Prostate gland (tissue), 2 donors: ENCODE measurements around the gene REXO4.

Source experiments
- CTCF ChIP-seq, 4 experiments: fragments of 200-600 bp in 2 of 4; fragments of 450-650 bp in 2 of 4; sonication (generic) in 2 of 4; IDR thresholded peaks; 1 replicate in 3 of 4; 2 replicates in 1 of 4; pipeline ENCODE4 v1.5.1; 2016 to 2019; ENCODE audit warnings: antibody characterized with exemption in 4 of 4, mild to moderate bottlenecking in 2 of 4, moderate library complexity in 2 of 4
- POLR2A ChIP-seq: fragments of 450-650 bp; IDR thresholded peaks from one replicate; pipeline ENCODE4 v1.6.1; 2016; ENCODE audit warnings: antibody characterized with exemption, mild to moderate bottlenecking

- no peak for TF ChIP-seq CTCF (IDR thresholded peaks at IDR 0.05)
- TF ChIP-seq POLR2A = no peak
These were observed 30.7 kb upstream of the REXO4 start for GRCh38 chr9:133448487-133448972.
